ENCODE data around the gene SENP2.
"Not testable (repeated sequence)": the region's sequence is repeated elsewhere in the genome, so short reads cannot be mapped to it uniquely, and the experiment has no call there.

The SENP2 gene

DNA sequence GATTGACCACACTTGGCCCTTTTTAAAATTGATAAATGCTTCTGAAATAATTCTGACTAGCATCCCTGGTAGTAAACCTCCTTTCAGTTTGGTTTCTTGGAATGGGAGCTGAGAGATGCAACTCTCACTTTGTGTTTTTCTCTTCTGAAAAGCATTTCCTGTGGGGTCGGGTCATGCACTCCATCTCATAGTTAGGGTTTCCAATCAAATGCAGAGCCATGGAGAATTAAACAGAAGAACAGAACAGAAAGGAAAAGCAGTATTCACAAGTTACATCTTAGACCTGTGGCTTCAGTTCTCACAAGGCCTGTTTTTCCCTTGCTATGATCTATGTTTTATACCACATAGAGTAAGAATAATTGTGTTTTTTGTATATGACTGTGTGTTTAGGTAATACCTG, 39.7 kb downstream of the SENP2 start:
- TF ChIP-seq, protein P1, sequence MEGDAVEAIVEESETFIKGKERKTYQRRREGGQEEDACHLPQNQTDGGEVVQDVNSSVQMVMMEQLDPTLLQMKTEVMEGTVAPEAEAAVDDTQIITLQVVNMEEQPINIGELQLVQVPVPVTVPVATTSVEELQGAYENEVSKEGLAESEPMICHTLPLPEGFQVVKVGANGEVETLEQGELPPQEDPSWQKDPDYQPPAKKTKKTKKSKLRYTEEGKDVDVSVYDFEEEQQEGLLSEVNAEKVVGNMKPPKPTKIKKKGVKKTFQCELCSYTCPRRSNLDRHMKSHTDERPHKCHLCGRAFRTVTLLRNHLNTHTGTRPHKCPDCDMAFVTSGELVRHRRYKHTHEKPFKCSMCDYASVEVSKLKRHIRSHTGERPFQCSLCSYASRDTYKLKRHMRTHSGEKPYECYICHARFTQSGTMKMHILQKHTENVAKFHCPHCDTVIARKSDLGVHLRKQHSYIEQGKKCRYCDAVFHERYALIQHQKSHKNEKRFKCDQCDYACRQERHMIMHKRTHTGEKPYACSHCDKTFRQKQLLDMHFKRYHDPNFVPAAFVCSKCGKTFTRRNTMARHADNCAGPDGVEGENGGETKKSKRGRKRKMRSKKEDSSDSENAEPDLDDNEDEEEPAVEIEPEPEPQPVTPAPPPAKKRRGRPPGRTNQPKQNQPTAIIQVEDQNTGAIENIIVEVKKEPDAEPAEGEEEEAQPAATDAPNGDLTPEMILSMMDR (conservative IDR thresholded peaks at IDR 0.05), result no peak
- no peak for TF ChIP-seq ZFX (IDR thresholded peaks at IDR 0.05)
- H3K27ac ChIP-seq, result no peak overlapping the region

DNA sequence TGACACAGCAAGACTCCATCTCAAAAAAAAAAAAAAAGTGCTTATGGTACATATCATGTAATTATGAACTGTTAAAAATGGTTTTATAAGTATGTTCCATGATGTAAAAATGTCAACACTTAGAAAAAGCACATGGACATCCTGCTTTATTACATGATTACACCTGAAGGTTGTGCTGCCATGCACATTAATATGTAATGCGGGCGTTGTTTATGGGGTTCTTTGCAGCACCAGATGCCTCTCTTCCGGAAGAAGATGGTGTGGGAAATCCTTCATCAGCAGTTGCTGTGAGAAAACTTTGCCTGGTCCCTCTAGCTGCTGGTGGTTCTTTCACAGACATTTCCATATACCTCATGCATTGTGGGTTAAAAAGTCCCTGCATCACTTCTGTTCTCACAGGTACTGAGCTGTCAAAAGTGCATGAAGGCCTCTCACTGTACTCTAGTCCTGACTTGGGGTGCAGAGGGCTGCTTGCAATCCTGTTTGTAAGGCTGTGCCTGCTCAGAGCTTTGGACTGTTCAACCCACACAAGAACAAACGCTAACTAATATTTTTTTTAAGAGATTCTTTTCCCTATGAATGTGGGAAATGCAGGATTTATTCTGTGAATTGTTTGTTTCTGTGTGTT, 43.6 kb downstream of the SENP2 start:
- TF ChIP-seq ZFX (IDR thresholded peaks at IDR 0.05), result no peak
- TF ChIP-seq, protein P1 (conservative IDR thresholded peaks at IDR 0.05), result no peak
- H3K27ac ChIP-seq, result no peak overlapping the region

DNA sequence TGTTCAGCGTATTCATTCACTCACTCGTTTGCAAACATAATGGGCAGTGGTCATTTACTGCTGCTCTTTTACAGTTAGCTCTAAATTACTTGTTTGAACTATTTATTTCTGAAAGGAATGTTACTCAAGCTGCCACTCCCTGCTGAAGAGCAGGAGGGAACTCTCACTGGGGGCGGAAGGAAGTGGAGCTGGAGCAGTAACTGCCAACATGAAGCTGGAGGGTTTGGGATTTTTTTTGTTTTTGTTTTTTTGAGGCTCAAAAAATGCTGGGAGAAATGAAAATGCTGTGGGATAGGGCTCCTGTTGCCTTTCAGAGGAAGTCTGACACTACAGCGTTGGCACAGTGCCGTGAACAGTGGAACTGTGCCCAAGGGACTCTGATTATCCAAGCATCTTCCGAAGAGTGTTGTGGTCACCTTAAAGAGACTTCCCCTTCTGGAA, 44.1 kb downstream of the SENP2 start:
- TF ChIP-seq, protein P1 (conservative IDR thresholded peaks at IDR 0.05), result no peak
- TF ChIP-seq ZFX (IDR thresholded peaks at IDR 0.05), result no peak
- H3K27ac ChIP-seq, result no peak overlapping the region

DNA sequence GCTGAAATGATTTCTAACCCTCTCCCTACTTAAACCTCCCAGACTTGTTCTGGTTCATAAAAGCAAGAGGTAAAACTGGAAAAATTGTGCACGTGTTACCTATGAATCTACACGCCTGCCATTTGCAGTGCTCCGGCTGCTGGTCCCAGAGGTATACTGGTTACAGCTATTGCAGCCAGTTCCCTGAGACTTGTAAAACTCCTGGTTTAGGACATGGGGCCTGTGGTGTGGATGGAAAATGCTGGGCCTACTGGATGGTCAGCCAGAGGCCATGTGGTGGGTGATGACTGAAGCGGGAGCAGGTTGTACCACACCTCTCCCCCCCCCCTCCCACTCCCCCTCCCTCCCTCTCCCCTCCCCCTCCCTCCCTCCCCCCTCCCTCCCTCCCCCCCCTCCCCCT, 45.0 kb downstream of the SENP2 start:
- TF ChIP-seq ZFX (IDR thresholded peaks at IDR 0.05), result no peak
- TF ChIP-seq, protein P1 (conservative IDR thresholded peaks at IDR 0.05), result no peak
- H3K27ac ChIP-seq, result no peak overlapping the region

DNA sequence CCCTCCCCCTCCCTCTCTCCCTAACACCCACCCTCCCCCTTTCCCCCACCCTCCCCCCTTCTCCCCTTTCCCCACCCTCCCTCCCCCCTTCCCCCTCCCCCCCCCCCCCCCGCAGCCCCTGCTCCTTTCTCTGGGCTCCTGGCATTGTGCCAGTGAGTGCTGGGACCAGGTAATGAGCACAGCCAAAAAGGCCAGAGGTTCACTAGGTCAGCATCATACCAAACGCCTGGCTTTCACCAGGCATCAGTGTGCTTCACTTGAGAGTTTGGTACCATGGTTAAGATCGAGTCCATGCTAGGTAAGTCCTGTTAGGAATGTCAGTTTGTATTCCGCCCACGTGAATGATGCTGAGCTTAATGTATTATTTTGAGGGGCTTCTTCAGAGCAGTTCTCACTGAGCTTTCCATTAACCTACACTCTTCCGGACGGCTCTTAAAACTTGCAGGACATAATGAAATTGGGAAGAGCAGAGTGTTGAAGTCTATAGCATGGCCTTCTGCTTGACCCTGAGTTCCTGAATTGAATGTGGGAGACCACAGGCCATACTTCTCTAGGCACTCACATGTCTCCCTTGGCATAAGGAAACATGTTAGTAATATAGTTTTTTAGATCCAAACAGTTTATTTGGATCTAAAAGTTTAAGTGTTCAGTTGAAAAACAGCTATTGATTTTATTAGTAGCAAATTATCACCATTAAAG, 45.6 kb downstream of the SENP2 start:
- H3K27ac ChIP-seq, result no peak overlapping the region

DNA sequence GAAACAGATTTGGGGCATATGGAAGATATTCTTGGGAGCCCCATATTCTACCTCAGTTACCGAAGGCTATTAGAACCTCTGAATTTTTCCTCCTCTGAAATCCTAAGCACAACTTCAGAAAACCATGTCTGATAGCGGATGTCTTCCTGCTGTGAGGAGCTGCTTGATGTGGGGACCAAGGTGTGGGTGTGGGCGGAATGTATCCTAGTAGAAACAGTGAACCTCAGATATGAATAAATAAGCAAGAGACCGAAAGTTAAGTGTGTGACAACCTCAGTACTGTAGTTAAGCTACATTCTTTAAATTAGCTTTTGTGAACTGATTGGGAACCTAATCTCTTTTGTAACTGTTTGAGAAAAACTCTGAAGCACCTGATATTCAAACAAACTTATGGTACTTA, 46.9 kb downstream of the SENP2 start:
- no peak for TF ChIP-seq ZFX (IDR thresholded peaks at IDR 0.05)
- TF ChIP-seq, protein P1 (conservative IDR thresholded peaks at IDR 0.05), result no peak

More for the DNA sequence above, 45.6 kb downstream of the SENP2 start:
- TF ChIP-seq ZFX (IDR thresholded peaks at IDR 0.05), result no peak
- TF ChIP-seq, protein P1 (conservative IDR thresholded peaks at IDR 0.05), result no peak

DNA sequence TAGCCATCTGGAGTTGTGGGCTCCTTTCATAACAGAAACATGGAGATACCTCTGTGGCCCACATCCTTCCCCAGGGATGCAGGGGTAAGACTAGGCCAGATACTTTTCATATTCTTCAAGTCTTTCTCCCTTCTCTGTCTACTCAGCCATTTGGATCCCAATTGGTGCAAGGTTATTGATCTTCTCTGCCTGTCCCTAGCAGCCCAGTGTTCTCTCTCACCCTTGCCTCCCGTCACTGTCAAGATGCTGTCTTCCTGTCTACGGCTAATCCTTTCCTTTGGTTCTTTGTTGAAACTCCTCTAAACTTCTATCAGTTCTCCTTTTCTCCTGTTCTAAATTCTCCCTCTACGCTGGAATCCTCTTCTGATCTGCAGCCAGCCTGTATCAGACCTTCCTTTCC, 51.3 kb downstream of the SENP2 start:
- H3K27ac ChIP-seq, result no peak overlapping the region
- TF ChIP-seq ZFX (IDR thresholded peaks at IDR 0.05), result no peak
- TF ChIP-seq, protein P1 (conservative IDR thresholded peaks at IDR 0.05), result no peak

More for the DNA sequence above, 46.9 kb downstream of the SENP2 start:
- no peak overlapping the region for H3K27ac ChIP-seq

DNA sequence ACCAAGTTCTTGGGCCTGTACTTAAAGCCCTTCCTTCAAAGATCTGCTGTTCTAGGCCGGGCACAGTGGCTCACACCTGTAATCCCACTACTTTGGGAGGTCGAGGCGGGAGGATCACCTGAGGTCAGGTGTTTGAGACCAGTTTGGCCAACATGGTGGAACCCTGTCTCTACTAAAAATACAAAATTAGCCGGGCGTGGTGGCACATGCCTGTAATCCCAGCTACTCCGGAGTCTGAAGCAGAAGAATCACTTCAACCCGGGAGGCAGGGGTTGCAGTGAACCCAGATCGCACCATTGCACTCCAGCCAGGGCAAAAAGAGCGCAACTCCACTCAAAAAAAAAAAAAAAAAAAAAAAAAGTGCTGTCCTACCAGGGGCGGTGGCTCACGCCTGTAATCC, 52.6 kb downstream of the SENP2 start:
- H3K27ac ChIP-seq, result not testable (repeated sequence)

All from C4-2B (cell line).